Type B pancreatic cell (in vitro differentiated cells): Measurements from ENCODE around the gene CEACAM4. TPM values are rescaled to one million over a fixed set of nuclear protein-coding genes. Genes with fewer than 3 reads are reported as not detected.

Experiments
- DNase-seq: peaks from one replicate; pipeline ENCODE4 v3.0.0; 2021; ENCODE audit warnings: mixed read lengths; ENCODE audit not compliant: unreplicated experiment; ENCODE audit errors: extremely low spot score
- H3K27ac Mint-ChIP-seq: 2 replicates; pipeline ENCODE4 v1.8.0; 2021; ENCODE audit warnings: mild to moderate bottlenecking, mixed read lengths
- H3K27me3 Mint-ChIP-seq: 2 replicates; pipeline ENCODE4 v1.8.0; 2021; ENCODE audit warnings: mixed read lengths
- H3K36me3 Mint-ChIP-seq: 2 replicates; pipeline ENCODE4 v1.8.0; 2021; ENCODE audit warnings: mixed read lengths
- H3K4me1 Mint-ChIP-seq: one replicate; pipeline ENCODE4 v1.8.0; 2021; ENCODE audit warnings: mixed read lengths; ENCODE audit not compliant: unreplicated experiment
- H3K4me3 Mint-ChIP-seq: 2 replicates; pipeline ENCODE4 v1.8.0; 2021; ENCODE audit warnings: mild to moderate bottlenecking, mixed read lengths
- H3K9me3 Mint-ChIP-seq: 2 replicates; pipeline ENCODE4 v1.8.0; 2021; ENCODE audit warnings: mixed read lengths
- CTCF ChIP-seq: fragments of 200-600 bp; sonication (generic); conservative IDR thresholded peaks from 2 replicates; pipeline ENCODE4 v1.5.0; 2021; ENCODE audit warnings: antibody characterized with exemption, mild to moderate bottlenecking
- total RNA-seq: library from RNA; stranded (reverse); gene quantifications from 2 replicates; pipeline ENCODE4 v1.2.1, GENCODE V29; 2021; ENCODE audit warnings: low replicate concordance

CEACAM4 gene
- total RNA-seq, 1 donor from 2014 or later: not detected

GRCh38 chr19:41588497-41589209 is 38.2 kb downstream of the CEACAM4 start:
- peaks cover 3% of the 10 kb centered on the region for H3K36me3 Mint-ChIP-seq
- peaks cover 7% of the 10 kb centered on the region for H3K9me3 Mint-ChIP-seq
- H3K27ac Mint-ChIP-seq: no peak overlapping the region
- no peak for TF ChIP-seq CTCF
- DNase-seq: no peak
- no peak overlapping the region for H3K4me3 Mint-ChIP-seq
- H3K4me1 Mint-ChIP-seq: no peaks in the 10 kb centered on the region
- H3K27me3 Mint-ChIP-seq: peaks cover 4% of the 10 kb centered on the region

GRCh38 chr19:41587838-41588210 is 39.0 kb downstream of the CEACAM4 start:
- Mint-ChIP-seq H3K4me3 (no peak overlapping the region), H3K36me3 (peaks cover 3% of the 10 kb centered on the region), H3K27me3 (peaks cover 4% of the 10 kb centered on the region), H3K27ac (no peak overlapping the region), H3K4me1 (no peaks in the 10 kb centered on the region), H3K9me3 (peaks cover 14% of the 10 kb centered on the region)
- TF ChIP-seq CTCF: no peak
- no peak for DNase-seq

- H3K4me3 Mint-ChIP-seq: no peak overlapping the region
- no peak for DNase-seq
- peaks cover 15% of the 10 kb centered on the region for H3K9me3 Mint-ChIP-seq
- H3K36me3 Mint-ChIP-seq: peaks cover 3% of the 10 kb centered on the region
- no peaks in the 10 kb centered on the region for H3K4me1 Mint-ChIP-seq
- TF ChIP-seq CTCF: no peak
- no peak overlapping the region for H3K27ac Mint-ChIP-seq
- peaks cover 4% of the 10 kb centered on the region for H3K27me3 Mint-ChIP-seq
These were observed 39.6 kb downstream of the CEACAM4 start for GRCh38 chr19:41587101-41587837.

GRCh38 chr19:41586064-41586463 is 40.8 kb downstream of the CEACAM4 start:
- Mint-ChIP-seq H3K36me3 (peaks cover 3% of the 10 kb centered on the region), H3K27me3 (peaks cover 4% of the 10 kb centered on the region), H3K9me3 (peaks cover 23% of the 10 kb centered on the region), H3K4me1 (no peaks in the 10 kb centered on the region), H3K4me3 (no peak overlapping the region), H3K27ac (no peak overlapping the region)
- no peak for DNase-seq
- TF ChIP-seq CTCF: no peak

GRCh38 chr19:41584931-41585330 is 41.9 kb downstream of the CEACAM4 start:
- no peak for TF ChIP-seq CTCF
- DNase-seq: no peak
- peaks cover 4% of the 10 kb centered on the region for H3K27me3 Mint-ChIP-seq
- peaks cover 29% of the 10 kb centered on the region for H3K9me3 Mint-ChIP-seq
- no peaks in the 10 kb centered on the region for H3K4me1 Mint-ChIP-seq
- H3K4me3 Mint-ChIP-seq: no peak overlapping the region
- no peak overlapping the region for H3K27ac Mint-ChIP-seq
- H3K36me3 Mint-ChIP-seq: peaks cover 3% of the 10 kb centered on the region
